SJCRH30 (cell line): ENCODE results near the gene SEC22B. TPM values are rescaled to one million over a fixed set of nuclear protein-coding genes. Genes with fewer than 3 reads are reported as not detected.
"Not testable (repeated sequence)": the region's sequence is repeated elsewhere in the genome, so short reads cannot be mapped to it uniquely, and the experiment has no call there.

Experiments used
- DNase-seq, 2 experiments: peaks; one replicate each; pipeline ENCODE4 v3.0.0-alpha.2; 2015 to 2020
- H3K27ac ChIP-seq: fragments of 250-450 bp; sonication (Bioruptor Pico); 2 replicates; pipeline ENCODE4 v1.5.1; 2020; ENCODE audit warnings: mild to moderate bottlenecking, moderate library complexity
- H3K27me3 ChIP-seq: fragments of 250-450 bp; sonication (Bioruptor Pico); 2 replicates; pipeline ENCODE4 v1.5.1; 2020; ENCODE audit warnings: mild to moderate bottlenecking, moderate library complexity
- H3K36me3 ChIP-seq: fragments of 250-450 bp; sonication (Bioruptor Pico); 2 replicates; pipeline ENCODE4 v1.5.1; 2020; ENCODE audit warnings: mild to moderate bottlenecking, moderate library complexity
- H3K4me1 ChIP-seq: fragments of 250-450 bp; sonication (Bioruptor Pico); 2 replicates; pipeline ENCODE4 v1.5.1; 2020; ENCODE audit warnings: mild to moderate bottlenecking, moderate library complexity
- H3K4me3 ChIP-seq: fragments of 250-450 bp; sonication (Bioruptor Pico); 2 replicates; pipeline ENCODE4 v1.5.1; 2020; ENCODE audit warnings: mild to moderate bottlenecking, moderate library complexity
- H3K9me3 ChIP-seq: fragments of 250-450 bp; sonication (Bioruptor Pico); replicated peaks from 2 replicates; pipeline ENCODE4 v1.5.1; 2020; ENCODE audit warnings: mild to moderate bottlenecking, moderate library complexity
- total RNA-seq: library from RNA; depleted of rRNA; stranded (reverse); fragments of >200 nt; shearing (Covaris generic); gene quantifications from 2 replicates; pipeline ENCODE4 v1.2.3, GENCODE V29; 2014; rRNA removed

SEC22B gene
- total RNA-seq, 1 experiment from 2014 or later: 30.7 TPM

DNA sequence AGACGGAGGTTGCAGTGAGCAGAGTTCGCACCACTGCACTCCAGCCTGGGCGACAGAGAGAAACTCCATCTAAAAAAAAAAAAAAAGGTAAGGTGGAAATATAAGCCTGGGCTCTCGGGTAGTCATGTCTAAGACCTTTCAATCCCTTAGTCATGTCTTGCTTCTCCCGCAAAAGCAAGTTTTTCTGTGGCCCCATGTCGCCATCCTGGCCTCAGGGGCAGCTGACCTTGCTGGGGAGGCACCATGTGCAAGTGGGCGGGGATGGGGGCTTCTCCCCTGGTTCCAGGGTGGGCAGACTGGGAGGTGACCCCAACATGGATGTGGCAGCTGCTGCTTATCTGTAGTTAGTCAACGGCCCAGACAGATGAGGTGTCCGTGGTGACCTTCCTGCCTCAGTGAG lies 66.7 kb downstream of the SEC22B start:
- not testable (repeated sequence) for H3K27ac ChIP-seq, H3K36me3 ChIP-seq, H3K9me3 ChIP-seq, DNase-seq, H3K4me1 ChIP-seq, H3K27me3 ChIP-seq, H3K4me3 ChIP-seq

- not testable (repeated sequence) for H3K27ac ChIP-seq, H3K9me3 ChIP-seq, H3K4me3 ChIP-seq, H3K36me3 ChIP-seq, DNase-seq, H3K27me3 ChIP-seq, H3K4me1 ChIP-seq
Observed at GRCh38 chr1:120109180-120109579, 67.1 kb downstream of the SEC22B start.

DNA sequence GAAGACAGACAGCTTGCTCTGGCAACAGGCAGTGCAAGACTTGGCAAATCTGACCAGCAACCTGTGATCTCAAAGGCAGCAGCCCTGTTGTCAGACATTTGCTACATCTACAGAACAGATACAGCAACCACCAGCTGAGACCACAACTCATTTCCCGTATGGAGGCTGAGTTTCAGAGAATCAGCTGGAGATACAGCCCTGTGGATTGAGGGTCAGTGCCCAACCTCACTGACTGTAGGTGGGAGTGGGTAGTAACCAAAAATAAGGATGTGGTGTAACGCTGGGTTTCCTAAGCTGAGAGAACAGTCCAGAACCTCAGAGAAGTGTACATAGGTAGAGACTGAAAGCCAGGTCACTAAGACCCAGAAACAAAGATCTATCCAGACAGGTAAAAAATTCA lies 71.0 kb downstream of the SEC22B start:
- DNase-seq, H3K4me3 ChIP-seq, H3K36me3 ChIP-seq, H3K27ac ChIP-seq, H3K4me1 ChIP-seq, H3K9me3 ChIP-seq, H3K27me3 ChIP-seq: not testable (repeated sequence)

- H3K27ac ChIP-seq, H3K4me1 ChIP-seq, H3K4me3 ChIP-seq, H3K9me3 ChIP-seq, H3K36me3 ChIP-seq, H3K27me3 ChIP-seq, DNase-seq: not testable (repeated sequence)
Observed at GRCh38 chr1:120103768-120104167, 72.6 kb downstream of the SEC22B start.

DNA sequence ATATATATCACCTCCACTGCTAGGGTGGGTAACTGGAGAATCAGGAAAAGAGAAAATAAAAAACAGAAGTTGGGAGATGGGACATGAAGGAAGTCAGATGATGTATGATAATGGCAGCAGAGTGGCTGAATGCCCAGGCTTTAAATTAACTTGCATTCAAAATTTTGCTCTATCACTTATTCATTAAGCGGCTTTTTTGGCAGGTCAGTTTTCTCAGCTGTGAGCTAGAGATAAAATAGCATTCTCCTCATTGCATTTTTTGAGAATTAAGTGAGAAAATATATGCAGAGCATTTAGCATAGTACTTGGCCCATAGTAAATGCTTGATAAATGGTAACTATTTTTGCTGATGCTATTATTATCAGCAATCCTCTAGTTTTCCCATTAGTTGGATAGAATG lies 74.7 kb downstream of the SEC22B start:
- not testable (repeated sequence) for H3K27me3 ChIP-seq, H3K9me3 ChIP-seq

More for the DNA sequence above, 74.7 kb downstream of the SEC22B start:
- not testable (repeated sequence) for H3K27ac ChIP-seq, H3K36me3 ChIP-seq, DNase-seq, H3K4me3 ChIP-seq, H3K4me1 ChIP-seq

Other genes with a start within 250 kb of the SEC22B start
- gene NOTCH2, start 106.9 kb downstream of the SEC22B start, total RNA-seq: 72.1 and 76.8 TPM in 2 replicates
- gene NBPF8, start 238.5 kb upstream of the SEC22B start, total RNA-seq: 7.4 and 9.2 TPM in 2 replicates